HepG2 (cell line): ENCODE results near the gene NFRKB. TPM values are rescaled to one million over a fixed set of nuclear protein-coding genes. Genes with fewer than 3 reads are reported as not detected.

ENCODE experiments used
- ATAC-seq: fragments of 200-7000 bp; cut with Tn5 transposase; 3 replicates; pipeline ENCODE4 v1.9.1; 2020; ENCODE audit warnings: mild to moderate bottlenecking, moderate library complexity
- BruUV-seq: library from RNA; stranded (reverse); fragments of 400-500 nt; replicated peaks from 2 replicates; lab custom pipeline; 2021; lab: Mats Ljungman, UMichigan
- CTCF ChIA-PET: fragments of 300-600 bp; formaldehyde crosslinking; extraction: SDS; loops from one replicate; lab custom pipeline; 2021; ENCODE audit warnings: low total read pairs, inconsistent platforms, low intra/inter-chr PET ratio; lab: Yijun Ruan, JAX
- POLR2A ChIA-PET: fragments of 350-600 bp; sonication (Branson Sonifier 250); formaldehyde crosslinking; loops from one replicate; lab custom pipeline; 2020; ENCODE audit warnings: antibody characterized with exemption, inconsistent platforms; lab: Yijun Ruan, JAX
- DNase-seq: peaks from one replicate; pipeline ENCODE4 v3.0.0-alpha.2; 2015; ENCODE audit warnings: low spot score
- FAIRE-seq: peaks from 3 replicates; lab custom pipeline; 2011; peaks lifted over from hg19 to GRCh38; lab: Jason Lieb, UNC
- H2AFZ ChIP-seq: one replicate; pipeline ENCODE4 v1.6.1; 2011; ENCODE audit warnings: low read length, inconsistent platforms
- H3K27ac ChIP-seq: fragments of 300-600 bp; 3 replicates; pipeline ENCODE4 v1.8.0; 2011; ENCODE audit warnings: mixed run types, mild to moderate bottlenecking, mixed read lengths, low read length, inconsistent platforms; ENCODE audit not compliant: insufficient read depth; ENCODE audit errors: extremely low read length
- H3K27me3 ChIP-seq, 2 experiments: fragments of 200-600 bp in 1 of 2; 2 replicates in 1 of 2; 3 replicates in 1 of 2; pipeline versions ENCODE4 v1.6.0 to v1.8.0; 2011; ENCODE audit warnings: low read length in 2 of 2, mild to moderate bottlenecking in 2 of 2, moderate library complexity in 2 of 2, inconsistent platforms in 1 of 2; ENCODE audit not compliant: insufficient read depth in 2 of 2, control insufficient read depth in 1 of 2
- H3K36me3 ChIP-seq, 2 experiments: fragments of 200-600 bp in 1 of 2; replicated peaks in 1 of 2; 2 replicates in 1 of 2; 3 replicates in 1 of 2; pipeline versions ENCODE4 v1.5.1 to v1.8.0; 2011; ENCODE audit warnings: low read length in 2 of 2, inconsistent platforms in 1 of 2; ENCODE audit not compliant: insufficient read depth in 2 of 2, control insufficient read depth in 1 of 2
- H3K4me1 ChIP-seq: 2 replicates; pipeline ENCODE4 v1.5.1; 2012; ENCODE audit warnings: low read length, inconsistent platforms; ENCODE audit not compliant: insufficient read depth
- H3K4me2 ChIP-seq: 2 replicates; pipeline ENCODE4 v1.6.0; 2011; ENCODE audit warnings: low read depth, low read length, inconsistent platforms
- H3K4me3 ChIP-seq, 3 experiments: fragments of 200-600 bp in 1 of 3; sonication (generic), shearing (Covaris generic) in 1 of 3; replicated peaks in 1 of 3; 2 replicates each; pipeline ENCODE4 v1.5.1; 2011 to 2016; ENCODE audit warnings: low read length in 3 of 3, inconsistent platforms in 2 of 3, low read depth in 2 of 3, mild to moderate bottlenecking in 2 of 3, control low read depth in 1 of 3, mixed read lengths in 1 of 3; ENCODE audit not compliant: insufficient read depth in 1 of 3
- H3K79me2 ChIP-seq: one replicate; pipeline ENCODE4 v1.6.1; 2011; ENCODE audit warnings: low read length, inconsistent platforms; ENCODE audit not compliant: insufficient read depth
- H3K9ac ChIP-seq: 2 replicates; pipeline ENCODE4 v1.6.0; 2011; ENCODE audit warnings: mild to moderate bottlenecking, low read depth, low read length, inconsistent platforms; ENCODE audit not compliant: insufficient read depth
- H3K9me3 ChIP-seq: 2 replicates; pipeline ENCODE4 v1.5.1; 2012; ENCODE audit warnings: mild to moderate bottlenecking, low read length
- H4K20me1 ChIP-seq: 2 replicates; pipeline ENCODE4 v1.6.0; 2011; ENCODE audit warnings: inconsistent platforms, mild to moderate bottlenecking, low read length, moderate library complexity; ENCODE audit not compliant: insufficient read depth
- ERF ChIP-seq: IDR thresholded peaks from 2 replicates; pipeline ENCODE4 v1.6.1; 2018; ENCODE audit warnings: missing biosample characterization, missing genetic modification reagents
- KDM2A ChIP-seq: sonication (generic); formaldehyde crosslinking; IDR thresholded peaks from 2 replicates; pipeline ENCODE4 v1.4.0; 2020; ENCODE audit warnings: low read depth, missing genetic modification reagents, borderline replicate concordance
- ONECUT2 ChIP-seq: sonication (generic); formaldehyde crosslinking; IDR thresholded peaks from 2 replicates; pipeline ENCODE4 v1.4.0; 2020; ENCODE audit warnings: missing genetic modification reagents
- PHF21A ChIP-seq: sonication (generic); formaldehyde crosslinking; IDR thresholded peaks from 2 replicates; pipeline ENCODE4 v1.5.0; 2020; ENCODE audit warnings: mild to moderate bottlenecking, missing genetic modification reagents
- SCMH1 ChIP-seq: sonication (generic); formaldehyde crosslinking; IDR thresholded peaks from 2 replicates; pipeline ENCODE4 v1.9.0; 2021; ENCODE audit warnings: missing genetic modification reagents, mild to moderate bottlenecking, borderline replicate concordance
- SSRP1 ChIP-seq: IDR thresholded peaks from 2 replicates; pipeline ENCODE4 v1.6.1; 2016; ENCODE audit warnings: control low read depth
- ZBTB7A ChIP-seq: sonication (generic); formaldehyde crosslinking; IDR thresholded peaks from 2 replicates; pipeline ENCODE4 v1.8.0; 2022; ENCODE audit warnings: mild to moderate bottlenecking, missing genetic modification reagents
- ZNF160 ChIP-seq: sonication (generic); formaldehyde crosslinking; IDR thresholded peaks from 2 replicates; pipeline ENCODE4 v1.8.0; 2022; ENCODE audit warnings: mild to moderate bottlenecking, inconsistent platforms, missing genetic modification reagents
- ZNF382 ChIP-seq: sonication (generic); formaldehyde crosslinking; IDR thresholded peaks from 2 replicates; pipeline ENCODE4 v1.5.0; 2020; ENCODE audit warnings: missing genetic modification reagents, mild to moderate bottlenecking, borderline replicate concordance
- ZNF512B ChIP-seq: sonication (generic); formaldehyde crosslinking; IDR thresholded peaks from 2 replicates; pipeline ENCODE4 v1.5.1; 2020; ENCODE audit warnings: missing genetic modification reagents, mild to moderate bottlenecking, borderline replicate concordance
- WGBS: methylation state at CpG from one replicate; pipeline ENCODE4 v1.1.6; 2017; ENCODE audit warnings: low lambda C conversion rate; 5-methylcytosine and 5-hydroxymethylcytosine counted together
- in situ Hi-C: cut with HindIII; loops from 2 replicates; pipeline ENCODE4 v1.10.0; 2017; ENCODE audit warnings: low pct_unique_long_range_greater_than_20kb; ENCODE audit not compliant: extremely low pct_ligation_motif_present
- intact Hi-C: fragments of 100-400 bp; cut with micrococcal nuclease; formaldehyde crosslinking; loops from one replicate; pipeline ENCODE4 v1.10.0; 2022; ENCODE audit not compliant: unreplicated experiment
- polyA plus RNA-seq, 8 experiments: library from polyadenylated mRNA; depleted of rRNA in 3 of 8; stranded (reverse) in 7 of 8; unstranded in 1 of 8; fragments of >200 nt; fragmentation: Illumina TruSeq in 4 of 8; extraction: Trizol in 4 of 8; gene quantifications; 2 replicates each; pipeline versions ENCODE4 v1.2.1 to v1.2.3, GENCODE V29; 2011 to 2016; ENCODE audit warnings: low read depth in 4 of 8, missing spikeins in 1 of 8, mixed read lengths in 1 of 8; ENCODE audit not compliant: insufficient read depth in 1 of 8
- total RNA-seq, 5 experiments: library from RNA; depleted of rRNA; stranded (reverse); fragments of >200 nt; fragmentation: Illumina TruSeq; extraction: Trizol; gene quantifications; 2 replicates each; pipeline ENCODE4 v1.2.3, GENCODE V29; 2016; ENCODE audit warnings: low read depth in 1 of 5
- TF ChIP-seq, protein P1 (sequence below): fragments of 450-650 bp; IDR thresholded peaks from 2 replicates; pipeline ENCODE4 v1.6.1; 2017
- TF ChIP-seq, protein P2 (sequence below): sonication (generic); formaldehyde crosslinking; IDR thresholded peaks from 2 replicates; pipeline ENCODE4 v1.5.1; 2020; ENCODE audit warnings: mild to moderate bottlenecking, missing genetic modification reagents, borderline replicate concordance

Gene NFRKB
- total and polyA plus RNA-seq, 2 of the 13 experiments (the other 11 are each of a cell fraction or from before 2014, with no cell fraction given) = 22.9 to 23.7 TPM

DNA sequence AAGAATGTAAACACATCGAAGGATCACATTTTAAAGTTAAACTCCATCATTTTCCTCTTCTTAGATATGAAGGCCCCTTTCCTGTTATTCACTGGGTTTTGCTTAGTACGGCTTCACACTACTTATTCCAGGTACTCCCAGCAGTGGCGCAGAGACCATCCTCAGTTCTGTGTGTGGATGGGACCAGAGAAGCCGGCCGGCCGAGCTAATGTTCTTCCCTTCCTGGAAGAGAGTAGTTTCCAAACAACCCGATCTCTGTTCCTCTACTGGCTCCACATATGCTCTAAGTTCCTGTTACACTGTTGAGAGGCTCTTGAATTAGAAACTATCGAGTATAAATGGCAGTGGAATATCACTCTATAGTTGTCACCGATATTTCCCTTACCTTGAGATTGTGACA lies 684 bp upstream of the NFRKB start:
- Histone ChIP-seq H3K36me3 (peaks cover 5 to 26% of the 10 kb centered on the region in 2 experiments), H3K79me2 (peaks cover 34% of the 10 kb centered on the region), H3K9ac (peak overlapping the region; percentile 74), H2AFZ (peak overlapping the region; percentile 6), H3K4me3 (peak overlapping the region; percentile 89 to 98 (median 94)), H3K27ac (peak overlapping the region; percentile 68), H3K4me1 (peaks cover 34% of the 10 kb centered on the region), H3K4me2 (peak overlapping the region; percentile 94), H4K20me1 (0 out of 2 replicates have a peak, but pooled peaks cover 2% of the 10 kb centered on the region), H3K27me3 (no peaks in the 10 kb centered on the region; a peak in 1 of 5 replicates), H3K9me3 (no peaks in the 10 kb centered on the region)
- FAIRE-seq (no peak), ATAC-seq (peak; percentile 59), DNase-seq (no peak)
- intact Hi-C loops (loop anchor here (10.0 kb wide), 1 partner anchor 131 kb away; no protein-coding TSS in a partner anchor), in situ Hi-C loops (no loop called here)
- ChIA-PET POLR2A (interaction anchor here (0.9 to 1.3 kb wide), 3 partner anchors 107 to 268 kb away, joined by 3 to 4 read pairs (median 3); no protein-coding TSS in a partner anchor), CTCF (no interaction called here)
- BruUV-seq = no TSS peak
- TF ChIP-seq ZNF160 (CRISPR knock-in tag) (no peak), KDM2A (no peak), ZBTB7A (CRISPR knock-in tag) (0 out of 2 replicates have a peak, but pooled peaks have one; percentile 53), SCMH1 (CRISPR knock-in tag) (no peak), ERF (CRISPR knock-in tag) (no peak), ZNF382 (CRISPR knock-in tag) (no peak), PHF21A (0 out of 2 replicates have a peak, but pooled peaks have one; percentile 35), ZNF512B (CRISPR knock-in tag) (no peak), ONECUT2 (CRISPR knock-in tag) (no peak), SSRP1 (CRISPR knock-in tag) (no peak)
- TF ChIP-seq, protein P1, sequence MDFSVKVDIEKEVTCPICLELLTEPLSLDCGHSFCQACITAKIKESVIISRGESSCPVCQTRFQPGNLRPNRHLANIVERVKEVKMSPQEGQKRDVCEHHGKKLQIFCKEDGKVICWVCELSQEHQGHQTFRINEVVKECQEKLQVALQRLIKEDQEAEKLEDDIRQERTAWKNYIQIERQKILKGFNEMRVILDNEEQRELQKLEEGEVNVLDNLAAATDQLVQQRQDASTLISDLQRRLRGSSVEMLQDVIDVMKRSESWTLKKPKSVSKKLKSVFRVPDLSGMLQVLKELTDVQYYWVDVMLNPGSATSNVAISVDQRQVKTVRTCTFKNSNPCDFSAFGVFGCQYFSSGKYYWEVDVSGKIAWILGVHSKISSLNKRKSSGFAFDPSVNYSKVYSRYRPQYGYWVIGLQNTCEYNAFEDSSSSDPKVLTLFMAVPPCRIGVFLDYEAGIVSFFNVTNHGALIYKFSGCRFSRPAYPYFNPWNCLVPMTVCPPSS = no peak
- TF ChIP-seq, protein P2, sequence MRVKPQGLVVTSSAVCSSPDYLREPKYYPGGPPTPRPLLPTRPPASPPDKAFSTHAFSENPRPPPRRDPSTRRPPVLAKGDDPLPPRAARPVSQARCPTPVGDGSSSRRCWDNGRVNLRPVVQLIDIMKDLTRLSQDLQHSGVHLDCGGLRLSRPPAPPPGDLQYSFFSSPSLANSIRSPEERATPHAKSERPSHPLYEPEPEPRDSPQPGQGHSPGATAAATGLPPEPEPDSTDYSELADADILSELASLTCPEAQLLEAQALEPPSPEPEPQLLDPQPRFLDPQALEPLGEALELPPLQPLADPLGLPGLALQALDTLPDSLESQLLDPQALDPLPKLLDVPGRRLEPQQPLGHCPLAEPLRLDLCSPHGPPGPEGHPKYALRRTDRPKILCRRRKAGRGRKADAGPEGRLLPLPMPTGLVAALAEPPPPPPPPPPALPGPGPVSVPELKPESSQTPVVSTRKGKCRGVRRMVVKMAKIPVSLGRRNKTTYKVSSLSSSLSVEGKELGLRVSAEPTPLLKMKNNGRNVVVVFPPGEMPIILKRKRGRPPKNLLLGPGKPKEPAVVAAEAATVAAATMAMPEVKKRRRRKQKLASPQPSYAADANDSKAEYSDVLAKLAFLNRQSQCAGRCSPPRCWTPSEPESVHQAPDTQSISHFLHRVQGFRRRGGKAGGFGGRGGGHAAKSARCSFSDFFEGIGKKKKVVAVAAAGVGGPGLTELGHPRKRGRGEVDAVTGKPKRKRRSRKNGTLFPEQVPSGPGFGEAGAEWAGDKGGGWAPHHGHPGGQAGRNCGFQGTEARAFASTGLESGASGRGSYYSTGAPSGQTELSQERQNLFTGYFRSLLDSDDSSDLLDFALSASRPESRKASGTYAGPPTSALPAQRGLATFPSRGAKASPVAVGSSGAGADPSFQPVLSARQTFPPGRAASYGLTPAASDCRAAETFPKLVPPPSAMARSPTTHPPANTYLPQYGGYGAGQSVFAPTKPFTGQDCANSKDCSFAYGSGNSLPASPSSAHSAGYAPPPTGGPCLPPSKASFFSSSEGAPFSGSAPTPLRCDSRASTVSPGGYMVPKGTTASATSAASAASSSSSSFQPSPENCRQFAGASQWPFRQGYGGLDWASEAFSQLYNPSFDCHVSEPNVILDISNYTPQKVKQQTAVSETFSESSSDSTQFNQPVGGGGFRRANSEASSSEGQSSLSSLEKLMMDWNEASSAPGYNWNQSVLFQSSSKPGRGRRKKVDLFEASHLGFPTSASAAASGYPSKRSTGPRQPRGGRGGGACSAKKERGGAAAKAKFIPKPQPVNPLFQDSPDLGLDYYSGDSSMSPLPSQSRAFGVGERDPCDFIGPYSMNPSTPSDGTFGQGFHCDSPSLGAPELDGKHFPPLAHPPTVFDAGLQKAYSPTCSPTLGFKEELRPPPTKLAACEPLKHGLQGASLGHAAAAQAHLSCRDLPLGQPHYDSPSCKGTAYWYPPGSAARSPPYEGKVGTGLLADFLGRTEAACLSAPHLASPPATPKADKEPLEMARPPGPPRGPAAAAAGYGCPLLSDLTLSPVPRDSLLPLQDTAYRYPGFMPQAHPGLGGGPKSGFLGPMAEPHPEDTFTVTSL (CRISPR knock-in tag) = 0 out of 2 replicates have a peak, but pooled peaks have one; percentile 22
- WGBS = 27% methylated on average over 9 of the region's 9 CpGs
